Activated CD4-positive, CD25-positive, alpha-beta regulatory T cell treated with anti-CD3 and anti-CD28 coated beads, Interleukin-2, amount 50 U/mL, for 72 hours (primary cell): Measurements from ENCODE around the gene BMP6.

Experiments
- DNase-seq: peaks from one replicate; pipeline ENCODE4 v3.0.0; 2021

The BMP6 gene

DNA sequence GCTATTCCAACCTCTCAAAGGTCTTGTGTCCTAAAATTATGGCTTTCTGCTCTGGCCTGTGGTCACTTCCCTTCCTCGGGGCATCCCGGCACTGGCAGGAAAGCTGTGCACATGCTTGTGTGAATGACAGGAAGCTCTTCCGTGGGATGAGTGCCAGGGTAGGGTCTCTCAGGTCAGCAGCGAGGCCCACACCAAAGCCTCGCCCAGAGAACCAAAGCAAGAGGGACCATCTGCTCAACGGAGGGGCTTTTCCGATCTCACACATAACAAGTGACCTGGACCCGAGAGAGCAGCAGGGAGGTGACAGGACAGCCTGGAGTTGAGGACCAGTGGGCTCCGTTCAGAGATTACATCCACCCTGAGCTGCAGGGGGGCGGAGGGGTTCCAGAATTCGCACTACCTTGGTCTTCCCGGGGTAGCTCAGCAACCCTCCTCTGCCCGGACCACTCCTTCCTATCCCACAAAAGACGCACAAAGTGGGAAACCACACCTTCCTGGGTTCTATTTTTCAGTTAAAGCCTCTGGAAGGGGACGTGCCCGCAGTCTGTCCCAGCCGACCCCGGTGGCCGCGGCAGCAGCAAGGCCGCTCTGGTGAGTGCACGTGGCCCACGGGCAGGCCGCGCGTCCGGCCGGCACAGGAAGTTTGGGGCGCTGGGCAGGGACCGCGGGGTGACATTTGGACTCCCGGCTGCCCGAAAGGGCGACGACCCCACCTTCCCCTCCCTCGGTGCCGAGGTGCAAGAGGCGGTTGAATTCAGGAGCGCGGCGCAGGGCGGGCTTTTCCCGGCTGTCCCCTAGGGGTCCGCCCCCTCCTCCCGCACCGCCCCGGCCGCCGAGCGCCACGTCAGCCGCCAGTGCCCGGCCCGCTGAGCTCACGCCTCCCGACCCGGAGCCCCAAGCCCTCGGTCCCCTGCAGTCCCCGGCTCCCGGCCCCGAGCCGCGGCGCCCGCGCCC is 183.7 kb downstream of the BMP6 start:
- DNase-seq, result peak; percentile 51

DNA sequence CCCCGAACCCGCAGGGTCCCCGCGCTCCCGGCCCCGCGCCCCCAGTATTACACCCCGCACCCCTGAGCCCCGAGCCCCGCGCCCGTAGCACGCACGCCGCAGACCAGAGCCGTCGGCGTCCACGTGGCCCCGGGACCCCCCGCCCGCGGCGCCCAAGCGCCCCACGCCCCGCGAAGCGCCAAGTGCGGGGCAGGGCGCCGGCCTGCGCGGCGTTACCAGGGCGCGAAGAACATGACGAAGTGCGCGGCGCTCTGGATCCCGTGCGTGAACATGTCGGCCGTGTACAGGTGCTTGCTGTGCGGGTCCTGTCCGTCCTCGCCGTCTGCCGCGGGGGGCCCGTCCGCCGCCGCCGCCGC is 184.4 kb downstream of the BMP6 start:
- no peak for DNase-seq

DNA sequence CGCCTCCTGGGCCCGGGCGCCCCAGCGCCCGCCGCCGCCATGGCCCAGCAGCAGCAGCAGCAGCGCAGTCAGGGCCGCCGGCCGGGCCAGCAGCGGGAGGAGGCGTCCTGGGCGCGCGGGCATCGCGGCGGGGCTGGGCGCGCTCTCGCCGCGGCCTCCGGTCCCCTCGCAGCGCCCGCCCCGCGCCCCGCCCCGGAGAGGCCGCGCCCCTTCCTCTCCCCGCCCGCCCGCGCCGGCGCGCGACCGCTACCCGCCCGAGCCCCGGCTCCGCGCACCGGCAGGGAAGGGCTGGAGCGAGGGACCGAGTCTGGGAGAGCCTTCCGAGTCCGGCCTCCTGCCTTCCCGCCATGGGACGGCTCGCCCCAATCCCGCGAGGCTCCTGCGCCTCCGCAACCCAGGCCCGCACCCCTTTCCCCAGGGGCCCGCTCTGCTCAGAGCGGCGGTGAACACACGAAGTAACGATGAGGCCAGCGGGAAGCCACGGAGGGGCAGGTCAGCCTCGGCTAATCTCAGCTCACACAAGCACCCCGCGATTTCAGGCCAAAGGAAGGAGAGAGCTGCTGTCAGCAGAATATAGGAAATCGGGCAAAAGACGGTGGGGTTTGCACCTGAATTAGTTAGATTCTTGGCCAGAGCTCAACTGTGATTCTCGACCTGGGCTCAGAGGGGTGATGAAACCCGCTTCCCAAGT is 184.9 kb downstream of the BMP6 start, which contains the start of gene TXNDC5:
Gene TXNDC5, minus strand, starts transcription at position 135 of the 691 bp plus-strand sequence. Its CDS starts 12 bp downstream, at position 123.
- DNase-seq, result peak; percentile 77

DNA sequence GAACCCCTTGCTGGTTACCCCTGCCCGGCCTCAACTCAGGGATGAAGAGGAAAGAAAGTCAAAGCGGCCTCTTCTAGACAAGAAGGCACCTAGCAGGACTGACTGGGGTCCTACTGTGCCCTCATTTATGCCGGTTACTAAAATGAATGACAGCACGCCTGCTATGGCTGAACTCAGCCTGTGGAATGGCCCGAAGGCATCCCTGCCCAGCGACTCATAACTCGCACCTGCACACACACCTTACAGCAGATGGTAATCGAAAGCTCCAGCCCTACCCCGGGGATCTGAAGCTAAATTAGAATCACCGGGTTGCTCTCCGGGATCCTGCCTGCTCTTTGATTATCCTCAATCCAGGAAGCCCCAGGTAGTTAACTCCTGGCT is 185.4 kb downstream of the BMP6 start:
- no peak for DNase-seq

DNA sequence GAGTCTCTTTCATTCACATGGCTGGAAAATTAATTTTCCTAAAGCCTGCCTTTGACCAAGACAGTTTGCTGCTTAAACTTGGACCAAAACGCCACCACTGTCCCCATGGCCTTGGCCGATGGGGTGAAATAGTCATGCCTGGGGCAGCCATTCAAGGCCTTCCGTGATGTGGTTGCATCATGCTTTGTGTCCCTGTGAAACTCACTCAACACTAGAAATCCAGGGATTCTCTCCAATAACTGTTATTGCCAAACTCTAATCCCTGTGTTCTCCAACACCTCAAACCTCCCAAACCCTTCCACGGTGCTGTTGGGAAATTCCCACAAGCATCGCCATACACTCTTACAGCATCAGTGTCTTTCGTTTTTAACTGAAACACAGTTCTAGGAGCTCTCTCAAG is 186.1 kb downstream of the BMP6 start:
- DNase-seq, result no peak

DNA sequence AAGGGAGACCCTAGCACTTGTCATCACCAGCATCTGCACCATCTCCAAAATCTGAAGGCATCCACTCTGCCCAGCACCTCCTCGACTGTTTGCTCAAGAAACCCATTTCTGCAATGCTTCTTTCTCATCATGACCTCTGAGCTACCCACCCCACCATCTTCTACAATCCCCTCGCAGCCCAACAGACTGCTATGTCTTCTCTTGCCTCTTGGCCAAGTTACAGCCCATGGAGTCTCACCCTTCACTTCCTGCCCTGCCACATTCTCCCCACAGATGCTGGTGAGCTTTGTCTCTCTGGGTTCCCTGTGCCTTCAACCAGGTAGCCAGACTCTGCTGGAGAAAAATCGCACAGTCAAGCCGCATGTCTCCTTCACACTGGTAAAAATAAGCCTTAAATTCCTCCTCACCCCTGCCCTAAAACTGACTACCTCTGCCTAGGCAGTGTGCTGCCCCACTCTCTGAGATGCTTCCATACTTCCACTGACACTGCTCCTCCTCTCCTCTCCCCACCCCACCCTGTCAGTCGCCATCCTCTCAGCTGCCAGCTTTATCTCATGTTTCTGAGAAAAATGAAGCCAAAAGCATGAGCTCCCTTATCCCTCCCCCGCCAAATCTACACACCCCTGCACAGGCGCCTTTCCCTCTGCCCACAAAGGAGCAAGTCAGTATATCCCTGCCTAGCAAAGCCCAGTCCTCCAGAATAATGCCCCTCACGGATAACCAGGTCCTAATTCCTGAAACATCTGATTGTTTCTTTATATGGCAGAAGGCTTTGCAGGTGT is 187.0 kb downstream of the BMP6 start:
- no peak for DNase-seq

DNA sequence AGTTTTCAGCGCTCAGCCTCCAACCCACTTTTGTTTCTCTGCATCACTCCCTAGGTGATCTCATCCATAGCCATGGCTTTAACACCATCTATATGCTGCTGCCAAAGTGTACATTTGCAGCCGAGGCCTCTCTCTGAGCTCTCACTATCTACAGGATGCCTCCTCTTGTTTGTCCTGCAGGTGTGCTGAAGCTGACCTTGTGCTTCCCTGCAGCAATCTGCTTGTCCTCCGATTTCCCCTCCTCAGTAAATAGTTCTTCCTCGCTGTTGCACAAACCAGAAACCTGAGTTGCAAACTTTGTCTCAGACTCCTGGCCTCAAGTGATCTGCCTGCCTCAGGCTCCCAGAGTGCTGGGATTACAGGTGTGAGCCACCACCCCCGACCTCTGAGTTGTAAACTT is 188.4 kb downstream of the BMP6 start:
- DNase-seq, result no peak

DNA sequence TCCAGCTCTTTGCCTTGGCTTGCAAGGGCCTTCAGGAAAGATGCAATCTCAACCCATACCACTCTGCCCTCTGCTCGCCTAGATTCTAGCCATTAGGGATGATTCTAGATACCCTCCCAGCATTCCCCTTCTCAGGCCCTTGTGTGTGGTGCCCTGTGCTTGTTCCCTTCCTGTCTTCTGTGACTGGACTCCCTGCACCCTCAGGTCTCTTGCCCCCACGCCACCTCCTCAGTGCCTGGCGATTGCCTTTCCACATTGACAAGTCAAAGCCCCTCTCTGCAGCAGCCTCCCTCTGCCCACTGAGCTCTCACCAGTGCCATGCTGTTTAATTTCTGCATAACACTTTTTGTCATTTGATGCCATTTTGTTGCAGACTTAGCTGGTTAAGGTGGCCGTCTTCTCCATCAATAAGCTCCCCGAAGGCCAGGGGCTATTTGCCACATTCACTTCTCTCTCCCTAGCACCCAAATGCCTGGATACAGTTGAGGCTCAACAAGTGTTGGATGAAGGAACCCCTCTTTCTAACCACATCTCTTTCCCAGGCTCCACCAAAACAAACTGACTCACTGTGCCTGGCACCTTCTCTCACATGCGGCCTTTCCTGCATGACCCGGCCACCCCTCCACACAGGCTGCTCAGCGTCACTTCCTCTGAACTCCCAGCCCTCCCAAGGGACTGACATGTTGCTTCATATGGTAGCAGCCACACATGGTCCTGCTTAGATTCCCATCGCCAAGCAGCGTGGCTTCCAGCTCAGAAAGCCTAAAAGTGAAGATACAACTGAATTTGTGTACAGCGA is 189.3 kb downstream of the BMP6 start:
- no peak for DNase-seq

DNA sequence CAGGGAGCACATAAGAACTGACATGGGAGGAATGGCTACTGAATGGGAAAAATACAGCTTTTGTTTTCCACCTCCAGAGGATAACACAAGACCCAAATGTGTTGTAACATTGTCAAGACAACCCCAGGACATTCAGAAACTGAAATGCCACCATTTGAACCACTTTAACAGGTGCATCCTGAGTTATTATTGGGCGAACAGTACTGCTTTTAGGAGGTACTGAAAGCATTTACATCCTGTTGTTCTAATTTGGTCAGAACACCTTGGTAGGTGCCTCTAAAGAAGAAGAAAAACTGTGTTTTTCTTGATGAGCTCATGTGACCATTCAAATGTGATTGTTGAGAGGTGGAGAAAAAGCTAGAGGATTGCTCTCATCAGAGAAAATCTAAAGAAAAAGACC is 191.1 kb downstream of the BMP6 start:
- no peak for DNase-seq

DNA sequence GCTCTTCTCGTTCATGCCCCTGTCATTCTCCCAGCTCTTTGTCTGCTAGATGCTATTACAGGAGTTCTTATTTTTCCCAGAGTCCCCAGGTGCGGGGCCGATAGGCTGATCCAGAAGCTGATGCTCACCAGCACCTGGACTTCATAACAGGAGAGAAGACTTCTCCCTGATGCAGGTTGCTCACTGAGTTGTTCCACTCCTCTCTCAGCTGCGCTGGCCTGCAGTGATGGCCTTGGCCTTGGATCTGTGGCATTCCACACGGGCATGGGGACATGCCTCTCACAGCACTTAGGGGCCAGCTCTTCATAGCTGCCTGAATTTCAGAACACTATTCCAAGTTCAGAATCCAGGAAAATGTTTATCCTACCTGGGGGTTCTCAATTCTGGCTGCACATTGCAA is 191.8 kb downstream of the BMP6 start:
- no peak for DNase-seq

DNA sequence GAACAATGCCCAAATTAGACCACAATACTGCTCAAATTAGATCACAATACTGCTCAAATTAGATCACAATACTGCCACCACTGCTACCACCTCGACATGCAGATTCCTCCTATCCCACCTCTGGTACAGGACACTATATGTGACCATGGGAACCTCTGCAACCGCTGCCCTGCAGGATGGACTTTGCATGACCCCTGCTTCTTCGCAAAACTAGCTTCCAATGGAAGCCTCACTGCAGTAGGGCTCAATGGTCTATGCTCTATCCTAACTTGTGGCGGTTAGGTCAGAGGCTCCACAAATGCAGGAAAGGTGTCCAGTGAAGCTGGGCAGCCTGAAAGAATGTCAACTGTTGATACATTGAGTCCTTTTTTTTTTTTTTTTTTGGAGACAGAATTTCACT is 192.5 kb downstream of the BMP6 start:
- no peak for DNase-seq

DNA sequence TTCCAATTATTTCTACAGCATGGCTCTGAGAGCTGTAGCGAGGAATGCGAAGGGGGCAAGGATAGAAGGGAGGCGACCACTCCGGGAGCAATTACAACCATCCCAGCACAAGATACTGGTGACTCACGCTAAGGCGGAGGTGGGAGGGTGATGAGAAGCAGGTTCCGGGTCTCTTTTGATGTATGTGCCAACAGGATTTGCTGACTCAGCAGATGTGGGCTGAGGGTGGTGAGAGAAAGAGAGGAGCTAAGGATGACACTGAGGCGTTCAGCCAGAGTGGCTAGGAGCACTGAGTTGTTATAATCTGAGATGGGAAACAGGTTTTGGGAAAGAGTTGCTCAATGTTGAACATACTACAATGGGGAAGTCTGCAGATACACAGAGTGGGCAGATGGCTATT is 194.0 kb downstream of the BMP6 start:
- DNase-seq, result no peak

DNA sequence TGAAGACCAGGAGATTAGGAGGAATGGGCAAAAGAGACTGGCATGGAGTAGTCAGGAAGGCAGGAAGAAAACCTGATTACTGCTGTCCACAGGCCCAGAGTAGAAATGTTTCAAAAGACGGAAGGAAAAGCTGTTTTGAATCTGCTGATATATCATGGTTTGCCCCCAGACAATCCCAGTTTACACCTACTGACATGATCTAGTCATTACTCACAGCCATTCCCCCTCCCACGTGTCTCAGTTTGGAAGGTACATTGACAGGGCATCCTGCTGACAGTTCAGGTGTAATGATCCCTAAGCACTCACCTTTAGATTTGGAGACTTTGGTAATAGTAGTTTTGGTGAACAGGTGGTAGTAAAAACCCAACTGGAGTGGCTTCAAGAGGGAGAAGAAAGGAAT is 194.5 kb downstream of the BMP6 start:
- no peak for DNase-seq

DNA sequence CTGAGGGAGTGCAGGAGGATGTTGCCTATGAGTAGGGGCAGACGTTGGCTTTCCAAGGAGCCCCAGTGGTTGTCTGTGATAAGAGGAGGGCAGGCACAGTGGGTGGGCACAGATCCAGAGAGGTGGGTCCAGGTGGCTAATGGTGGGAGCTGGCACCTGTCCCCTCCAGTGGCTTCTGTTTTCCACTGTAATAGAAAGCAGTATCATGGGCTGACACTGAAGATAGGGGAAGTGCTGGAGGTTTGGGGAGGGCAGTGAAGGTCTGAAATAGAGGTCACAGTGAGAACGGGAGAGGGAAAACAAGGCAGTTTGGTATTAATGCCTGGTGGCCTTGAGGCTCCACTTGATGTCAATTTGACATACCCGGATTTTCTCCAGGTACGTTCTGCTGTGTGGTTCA is 195.1 kb downstream of the BMP6 start:
- DNase-seq, result no peak

DNA sequence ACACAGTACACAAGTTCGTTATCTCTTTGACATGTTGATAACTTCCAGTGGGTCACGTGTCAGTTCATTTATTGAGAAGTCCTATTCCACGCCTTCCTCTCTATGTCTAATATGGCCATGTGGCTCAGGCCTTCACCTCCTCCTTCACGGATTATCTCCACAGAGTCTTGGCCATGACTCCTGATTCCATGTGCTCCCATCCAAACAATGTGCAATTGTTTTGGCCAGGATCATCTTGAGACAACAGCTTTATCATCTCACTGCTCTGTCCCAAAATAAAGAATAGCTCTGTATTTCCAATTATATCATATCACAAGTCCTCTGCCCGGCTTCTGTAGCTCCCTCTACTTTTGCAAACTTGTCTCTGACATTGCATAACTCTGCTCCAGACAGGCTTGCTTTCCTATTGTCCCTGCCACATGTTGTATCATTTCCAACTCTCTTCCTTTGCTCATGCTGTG is 195.8 kb downstream of the BMP6 start:
- DNase-seq, result no peak

DNA sequence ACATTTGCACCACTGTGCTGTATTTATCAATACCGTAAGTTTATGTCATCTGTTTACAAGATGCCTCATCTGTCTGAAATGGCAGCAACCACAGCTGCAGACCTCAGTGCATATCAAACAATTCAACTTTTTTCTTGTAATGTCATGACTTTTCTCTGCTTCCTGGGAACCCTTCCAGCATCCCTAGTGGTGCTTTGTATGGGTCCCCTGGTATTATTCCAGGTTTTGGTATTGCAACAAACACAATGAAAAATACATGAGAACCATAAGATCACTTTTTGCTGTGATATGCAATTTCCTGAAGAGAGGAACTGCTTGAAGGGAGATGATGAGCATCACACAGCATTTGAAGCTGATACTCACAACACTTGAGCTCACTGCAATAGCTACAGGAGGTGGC is 196.7 kb downstream of the BMP6 start:
- DNase-seq, result no peak

DNA sequence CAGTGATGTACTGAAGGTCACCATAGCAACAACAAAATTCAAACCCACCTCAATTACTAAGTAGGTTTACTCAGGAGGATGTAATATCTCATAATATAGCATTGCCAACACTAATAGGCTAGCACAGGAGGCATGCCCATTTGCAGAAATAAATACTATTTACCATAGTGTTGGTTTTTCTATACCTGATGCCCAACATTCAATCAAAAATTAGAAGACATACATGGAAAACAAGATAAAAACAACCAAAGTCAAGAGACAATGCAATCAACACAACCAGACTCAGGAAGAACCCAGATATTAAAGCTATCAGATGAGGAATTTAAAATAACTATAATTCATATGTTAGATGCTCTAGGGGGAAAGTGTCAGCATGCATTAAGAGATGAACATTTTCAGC is 199.0 kb downstream of the BMP6 start:
- DNase-seq, result no peak
